NCI-H1694 (cell line): ENCODE measurements around the gene PACS1.
"Not testable (repeated sequence)": the region's sequence is repeated elsewhere in the genome, so short reads cannot be mapped to it uniquely, and the experiment has no call there.

Experiments
- DNase-seq: peaks from one replicate; lab custom pipeline; 2025; lab: John Stamatoyannopoulos, UW

Gene PACS1

DNA sequence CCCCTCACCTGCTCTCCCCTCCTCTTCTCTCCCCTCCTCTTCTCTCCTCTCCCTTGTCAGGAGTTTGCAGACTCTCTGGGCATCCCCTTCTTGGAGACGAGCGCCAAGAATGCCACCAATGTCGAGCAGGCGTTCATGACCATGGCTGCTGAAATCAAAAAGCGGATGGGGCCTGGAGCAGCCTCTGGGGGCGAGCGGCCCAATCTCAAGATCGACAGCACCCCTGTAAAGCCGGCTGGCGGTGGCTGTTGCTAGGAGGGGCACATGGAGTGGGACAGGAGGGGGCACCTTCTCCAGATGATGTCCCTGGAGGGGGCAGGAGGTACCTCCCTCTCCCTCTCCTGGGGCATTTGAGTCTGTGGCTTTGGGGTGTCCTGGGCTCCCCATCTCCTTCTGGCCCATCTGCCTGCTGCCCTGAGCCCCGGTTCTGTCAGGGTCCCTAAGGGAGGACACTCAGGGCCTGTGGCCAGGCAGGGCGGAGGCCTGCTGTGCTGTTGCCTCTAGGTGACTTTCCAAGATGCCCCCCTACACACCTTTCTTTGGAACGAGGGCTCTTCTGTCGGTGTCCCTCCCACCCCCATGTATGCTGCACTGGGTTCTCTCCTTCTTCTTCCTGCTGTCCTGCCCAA lies 206.0 kb downstream of the PACS1 start:
- no peak for DNase-seq

GRCh38 chr11:66276619-66277018 lies 206.5 kb downstream of the PACS1 start:
- DNase-seq, result not testable (repeated sequence)

GRCh38 chr11:66277064-66277463 lies 207.0 kb downstream of the PACS1 start:
- not testable (repeated sequence) for DNase-seq

DNA sequence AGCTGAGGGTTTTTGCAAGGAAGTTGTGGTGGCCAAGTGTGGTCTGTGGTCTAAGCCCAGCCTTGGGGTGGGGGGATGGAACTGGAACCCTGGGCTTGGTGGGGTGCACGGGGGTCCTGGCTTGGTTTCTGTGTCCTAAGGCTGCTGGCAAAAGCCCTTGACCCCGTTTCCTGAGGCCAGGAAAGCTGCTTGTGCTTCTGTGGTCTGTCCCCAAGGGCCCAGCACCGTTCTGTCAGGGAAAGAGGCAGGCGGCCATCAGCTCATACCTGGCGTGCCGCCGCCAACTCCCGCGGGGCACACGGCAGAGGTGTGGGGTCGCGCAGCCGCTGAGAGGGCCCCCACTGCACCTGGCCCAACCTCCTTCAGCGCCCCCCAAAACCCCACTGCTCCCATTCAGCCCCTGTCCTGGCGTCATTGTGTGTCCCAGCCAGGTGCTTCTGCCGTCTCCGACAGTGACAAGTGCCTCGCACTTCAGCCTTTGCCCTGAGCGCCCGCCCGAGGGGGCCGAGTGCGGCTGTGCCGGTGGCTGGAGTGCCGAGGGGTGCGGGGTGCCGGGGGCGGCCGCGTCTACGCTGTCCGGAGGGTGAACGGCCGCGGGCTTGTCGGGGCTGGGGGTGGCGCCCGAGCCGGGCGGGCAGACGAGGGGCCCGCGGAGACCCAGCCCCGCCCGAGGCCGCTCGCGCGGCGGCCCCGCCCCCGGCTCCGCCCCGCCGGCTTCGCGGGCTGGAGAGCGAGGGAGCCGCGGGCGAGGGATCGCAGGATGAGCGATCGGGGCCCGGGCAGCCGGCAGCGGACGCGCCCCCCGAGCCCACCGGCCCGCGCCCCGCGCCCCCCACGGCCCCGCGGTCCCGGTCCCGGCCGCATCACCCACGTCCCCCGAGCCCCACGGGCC lies 207.6 kb downstream of the PACS1 start, which contains the start of gene CNIH2:
TSS of gene CNIH2 (plus strand) at position 705 of the 892 bp plus-strand sequence. CDS start 282 bp downstream, outside the sequence.
- no peak for DNase-seq

DNA sequence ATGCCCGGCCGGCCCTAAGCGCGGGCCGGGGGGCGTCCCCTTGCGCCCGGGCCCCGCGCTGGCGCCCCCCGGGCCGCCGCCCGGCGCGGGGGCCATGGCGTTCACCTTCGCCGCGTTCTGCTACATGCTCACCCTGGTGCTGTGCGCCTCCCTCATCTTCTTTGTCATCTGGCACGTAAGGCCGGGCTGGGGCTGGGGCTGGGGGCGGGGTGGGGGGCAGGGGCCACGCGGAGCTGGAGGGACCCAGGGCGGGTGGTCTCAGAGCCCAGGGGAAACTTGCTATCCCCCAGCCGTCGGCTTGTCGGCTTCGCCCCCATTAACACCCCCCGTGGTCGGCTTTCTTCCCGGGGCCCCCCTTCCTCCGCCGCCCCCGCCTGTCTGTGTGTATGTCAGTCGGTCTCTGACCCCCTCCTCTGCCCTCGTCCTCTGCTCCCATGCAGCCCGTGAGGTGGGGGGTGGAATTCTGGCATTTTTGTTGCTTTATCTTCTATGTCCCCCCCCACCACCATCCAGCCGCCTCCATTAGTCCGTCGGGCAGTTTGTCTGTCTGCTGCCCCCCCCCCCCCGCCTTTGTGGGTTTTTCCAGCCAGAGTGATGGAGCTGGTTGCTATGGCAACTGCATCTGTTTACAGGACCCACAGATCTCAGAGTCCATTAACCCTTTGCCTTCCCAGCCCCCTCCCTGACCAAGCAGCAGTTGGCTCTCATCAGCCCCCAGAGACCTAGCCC lies 208.5 kb downstream of the PACS1 start:
- DNase-seq, result no peak

GRCh38 chr11:66279092-66279734 lies 209.1 kb downstream of the PACS1 start:
- no peak for DNase-seq

DNA sequence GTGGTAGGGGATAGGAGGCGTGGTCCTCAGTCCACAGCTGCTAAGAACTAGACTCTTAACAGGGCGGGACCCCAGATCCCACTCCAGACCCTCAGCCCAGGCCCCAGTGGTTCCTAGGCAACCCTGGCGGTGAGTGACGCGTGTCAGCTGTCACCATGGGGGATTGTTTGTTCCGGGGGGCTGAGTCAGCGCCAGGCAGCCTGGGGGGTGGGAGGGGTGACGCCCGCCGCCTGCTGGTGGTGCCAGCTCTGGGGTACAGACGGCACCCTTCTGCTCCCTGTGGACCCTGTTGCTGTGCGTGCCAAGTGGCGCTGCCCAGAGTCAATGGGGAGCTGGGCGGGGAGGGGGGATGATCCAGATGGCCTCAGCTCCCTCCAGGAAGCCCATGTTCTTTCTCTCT lies 210.4 kb downstream of the PACS1 start:
- peak; percentile 66 for DNase-seq

GRCh38 chr11:66281001-66281400 lies 210.9 kb downstream of the PACS1 start:
- no peak for DNase-seq

DNA sequence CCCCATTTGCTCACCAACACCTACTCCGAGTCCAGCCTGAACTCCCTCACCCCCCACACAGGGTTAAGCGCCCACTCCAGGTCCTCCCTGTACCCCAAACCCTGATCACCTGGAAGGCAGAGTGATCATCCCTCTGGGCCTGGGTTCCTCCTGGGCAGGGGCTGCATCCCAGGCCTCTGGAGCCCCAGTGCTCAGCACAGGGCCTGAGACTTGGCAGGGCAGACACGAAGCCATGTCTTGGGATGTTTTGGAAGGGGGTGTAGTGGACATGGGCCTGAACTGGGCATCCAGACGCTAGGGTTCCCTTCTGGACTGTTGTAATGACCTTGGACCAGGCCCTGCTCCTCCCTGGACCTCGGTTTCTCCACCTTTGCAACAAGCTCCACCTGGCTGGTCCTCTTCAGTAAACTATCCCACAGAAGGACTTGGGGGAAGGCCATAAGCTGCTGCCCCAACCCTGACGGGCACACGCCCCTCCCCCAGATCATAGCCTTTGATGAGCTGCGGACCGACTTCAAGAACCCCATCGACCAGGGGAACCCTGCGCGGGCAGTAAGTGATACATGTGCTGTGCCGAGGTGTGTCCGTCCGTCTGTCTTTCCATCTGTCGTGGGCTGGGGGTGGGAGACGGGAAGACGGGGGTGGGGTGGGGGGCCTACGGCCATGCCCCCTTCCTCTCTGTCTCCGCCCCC lies 211.8 kb downstream of the PACS1 start:
- DNase-seq, result no peak

DNA sequence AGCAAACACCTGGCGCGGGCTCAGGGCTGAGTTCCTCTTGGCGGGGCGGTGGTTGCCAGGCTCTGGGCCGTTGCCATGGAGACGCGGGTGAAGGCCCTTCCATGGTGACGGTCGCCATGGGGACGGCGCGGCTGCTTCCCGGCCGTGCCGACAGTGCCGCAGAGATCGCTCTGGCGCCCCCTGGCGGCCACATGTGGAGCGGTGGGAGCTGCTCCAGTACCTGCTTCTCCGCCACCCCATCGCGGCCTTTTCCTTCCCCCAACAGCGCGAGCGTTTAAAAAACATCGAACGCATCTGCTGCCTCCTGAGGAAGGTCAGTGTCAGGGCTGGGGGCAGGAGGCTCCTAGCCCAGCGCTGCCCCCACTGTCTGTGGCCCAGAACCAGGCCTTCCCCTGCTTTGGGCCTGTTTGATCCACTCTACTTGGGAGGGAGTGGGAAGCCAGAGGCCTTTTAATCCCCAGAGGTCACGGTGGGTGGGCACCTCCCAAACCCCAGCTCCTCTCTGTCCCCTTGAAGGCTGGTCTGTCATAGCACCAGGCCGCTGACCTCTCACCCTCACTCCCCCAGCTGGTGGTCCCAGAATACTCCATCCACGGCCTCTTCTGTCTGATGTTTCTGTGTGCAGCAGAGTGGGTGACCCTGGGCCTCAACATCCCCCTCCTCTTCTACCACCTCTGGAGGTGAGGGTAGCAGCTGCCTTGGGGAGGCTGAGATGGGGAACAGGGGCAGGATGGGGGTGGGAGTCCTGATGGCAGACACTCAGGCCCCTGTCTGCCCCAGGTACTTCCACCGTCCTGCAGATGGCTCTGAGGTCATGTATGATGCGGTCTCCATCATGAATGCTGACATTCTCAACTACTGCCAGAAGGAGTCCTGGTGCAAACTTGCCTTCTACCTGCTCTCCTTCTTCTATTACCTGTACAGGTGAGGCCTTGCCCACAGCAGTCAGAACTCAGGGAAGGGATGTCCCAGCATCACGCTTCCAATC lies 212.7 kb downstream of the PACS1 start:
- peak; percentile 92 for DNase-seq

DNA sequence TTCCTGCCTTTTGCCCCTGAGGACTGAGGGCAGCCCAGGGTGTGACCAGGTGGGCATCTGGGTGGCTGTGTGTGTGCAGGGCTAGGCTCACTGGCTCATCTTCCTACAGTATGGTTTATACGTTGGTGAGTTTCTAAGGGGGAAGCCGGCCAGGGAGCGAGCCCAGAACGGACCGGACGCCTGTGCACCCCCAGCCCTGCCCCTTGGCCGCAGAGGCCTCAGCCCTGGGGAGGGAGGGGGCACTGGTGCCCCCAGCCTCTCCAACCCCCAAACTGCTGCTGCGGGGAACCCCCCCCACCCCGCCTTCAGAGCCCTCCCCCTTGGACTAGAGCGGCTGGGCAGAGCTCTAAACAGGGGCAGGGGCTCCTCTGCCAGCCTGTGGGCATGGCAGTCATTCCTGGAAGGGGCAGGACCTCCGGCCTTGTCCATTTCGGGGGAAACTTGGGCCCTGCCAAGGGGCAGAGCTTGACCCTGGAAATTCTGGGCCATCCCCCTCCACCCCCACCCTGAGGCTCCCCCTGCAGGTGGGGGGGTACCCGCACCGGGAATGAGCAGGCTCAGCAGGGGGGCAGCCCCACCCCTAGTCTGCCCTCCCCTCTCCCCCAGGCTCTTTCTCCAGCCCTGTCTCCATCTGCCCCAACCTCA lies 213.5 kb downstream of the PACS1 start:
- DNase-seq, result no peak

- no peak for DNase-seq
These were observed 214.5 kb downstream of the PACS1 start for GRCh38 chr11:66284526-66285078.

- DNase-seq, result no peak
These were observed 215.3 kb downstream of the PACS1 start for GRCh38 chr11:66285250-66285947.

GRCh38 chr11:66286699-66287098 lies 216.6 kb downstream of the PACS1 start:
- no peak for DNase-seq

DNA sequence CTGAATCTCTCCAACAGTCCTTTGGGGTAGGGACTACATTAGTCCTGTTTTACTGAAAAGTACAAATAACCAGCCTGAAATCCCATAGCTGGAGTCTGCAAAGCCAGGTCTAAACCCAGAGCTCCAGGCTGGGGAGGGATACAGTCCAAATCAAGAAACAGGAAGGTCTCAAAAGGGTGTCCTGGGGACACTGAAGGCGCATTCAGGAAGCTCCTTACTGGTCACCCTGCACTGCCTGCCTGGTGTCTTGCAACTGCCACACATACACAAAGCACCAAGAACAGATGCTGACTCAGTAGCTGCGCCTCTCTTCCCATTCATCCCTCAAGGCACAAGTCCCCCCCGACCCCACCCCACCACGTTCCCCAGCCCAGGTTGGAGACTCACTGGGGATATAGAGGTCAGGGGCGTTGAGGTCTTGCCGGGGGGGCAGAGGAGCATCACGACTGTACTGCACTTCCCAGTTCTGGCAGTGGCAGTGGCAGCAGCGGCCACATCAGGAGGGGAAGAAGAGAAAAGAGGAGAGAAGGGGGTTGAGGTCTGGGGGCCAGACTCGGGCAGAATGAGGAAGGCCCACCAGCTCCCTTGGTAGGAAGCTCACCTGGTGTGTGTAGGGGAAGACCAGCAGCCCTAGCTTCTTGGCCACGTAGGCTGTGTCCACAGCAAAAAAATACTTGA lies 217.3 kb downstream of the PACS1 start:
- no peak for DNase-seq

GRCh38 chr11:66287889-66288670 lies 218.0 kb downstream of the PACS1 start:
- no peak for DNase-seq
